ENCODE data around the gene SLC25A30.
"Not testable (repeated sequence)": the region's sequence is repeated elsewhere in the genome, so short reads cannot be mapped to it uniquely, and the experiment has no call there.

SLC25A30 gene

GRCh38 chr13:45426056-45426841, 8.1 kb upstream of the SLC25A30 start:
- DNase-seq, result not testable (repeated sequence)

DNA sequence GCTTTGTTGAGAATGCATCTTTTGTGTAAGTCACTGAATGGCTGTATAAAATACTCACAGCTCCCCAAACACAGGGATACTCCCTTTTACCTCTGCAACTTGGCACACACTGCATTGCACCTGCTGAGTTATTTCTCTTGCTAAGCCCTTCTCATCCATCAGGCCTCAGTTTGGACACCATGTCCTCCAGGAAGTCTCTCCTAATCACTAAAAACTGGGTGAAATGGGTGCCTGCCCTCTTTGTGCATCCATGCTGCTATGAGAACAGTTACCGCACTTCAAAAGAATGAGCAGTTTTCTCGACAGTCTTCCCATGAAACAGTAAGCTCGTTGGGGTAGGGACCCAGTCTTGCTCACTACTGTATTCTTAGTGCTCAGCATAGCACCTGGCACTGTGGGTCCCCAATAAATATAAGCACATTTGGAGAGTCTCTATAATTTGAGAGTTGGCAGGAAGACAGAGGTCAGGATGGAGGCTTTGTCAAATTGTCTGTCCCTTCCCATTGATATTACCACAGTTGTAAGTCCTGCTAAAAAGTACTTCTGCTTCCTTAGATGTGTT, 4.6 kb upstream of the SLC25A30 start:
- no peak for DNase-seq

DNA sequence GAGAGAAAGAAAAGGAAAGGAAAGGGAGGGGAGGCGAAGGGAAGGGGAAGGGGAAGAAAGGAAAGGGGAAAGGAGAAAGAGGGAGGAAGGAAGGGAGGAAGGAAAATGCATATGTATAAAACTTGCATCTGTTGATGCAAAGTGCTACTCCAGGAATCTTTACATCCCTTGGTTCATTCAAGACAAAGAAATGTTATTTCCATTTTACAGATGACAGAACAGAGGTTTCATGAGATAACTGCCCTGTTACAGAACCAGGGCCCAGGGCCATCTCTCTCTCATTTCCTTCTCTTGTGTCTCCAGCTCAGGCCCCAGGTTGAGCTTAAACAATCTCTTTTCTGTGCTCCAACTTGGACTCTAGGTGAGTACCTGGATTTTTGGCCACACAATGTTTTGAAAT, 1.8 kb upstream of the SLC25A30 start:
- DNase-seq, result no peak

DNA sequence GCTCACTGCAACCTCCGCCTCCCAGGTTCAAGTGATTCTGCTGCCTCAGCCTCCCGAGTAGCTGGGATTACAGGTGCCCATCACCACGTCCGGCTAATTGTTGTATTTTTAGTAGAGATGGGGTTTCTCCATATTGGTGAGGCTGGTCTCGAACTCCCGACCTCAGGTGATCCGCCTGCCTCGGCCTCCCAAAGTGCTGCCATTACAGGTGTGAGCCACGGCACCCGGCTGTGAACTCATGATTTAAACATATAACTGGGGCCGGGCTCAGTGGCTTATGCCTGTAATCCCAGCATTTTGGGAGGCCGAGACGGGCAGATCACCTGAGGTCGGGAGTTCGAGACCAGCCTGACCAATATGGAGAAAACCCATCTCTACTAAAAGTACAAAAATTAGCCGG, 1.2 kb upstream of the SLC25A30 start:
- DNase-seq, result not testable (repeated sequence)

- no peak for DNase-seq
These were observed 1.6 kb downstream of the SLC25A30 start for GRCh38 chr13:45416516-45417128.

DNA sequence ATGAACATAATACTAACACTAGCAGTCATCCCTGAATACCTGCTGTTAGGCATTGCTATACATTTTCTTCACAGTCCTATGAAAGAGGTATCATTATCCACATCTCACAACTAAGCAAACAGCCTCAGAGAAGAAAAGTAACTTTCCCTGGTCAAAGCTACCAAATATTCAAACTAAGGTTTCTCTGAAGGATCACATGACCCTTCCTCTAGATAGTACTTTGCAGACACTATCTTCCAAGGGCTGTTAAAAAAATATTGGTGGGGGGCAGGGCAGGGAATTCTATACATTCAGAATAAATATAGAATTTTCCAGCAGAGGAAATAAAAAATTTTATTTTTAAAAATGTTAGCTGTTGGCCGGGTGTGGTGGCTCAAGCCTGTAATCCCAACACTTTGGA, 3.1 kb downstream of the SLC25A30 start:
- DNase-seq, result no peak

- DNase-seq, result no peak
These were observed 4.3 kb downstream of the SLC25A30 start for GRCh38 chr13:45413826-45414307.

DNA sequence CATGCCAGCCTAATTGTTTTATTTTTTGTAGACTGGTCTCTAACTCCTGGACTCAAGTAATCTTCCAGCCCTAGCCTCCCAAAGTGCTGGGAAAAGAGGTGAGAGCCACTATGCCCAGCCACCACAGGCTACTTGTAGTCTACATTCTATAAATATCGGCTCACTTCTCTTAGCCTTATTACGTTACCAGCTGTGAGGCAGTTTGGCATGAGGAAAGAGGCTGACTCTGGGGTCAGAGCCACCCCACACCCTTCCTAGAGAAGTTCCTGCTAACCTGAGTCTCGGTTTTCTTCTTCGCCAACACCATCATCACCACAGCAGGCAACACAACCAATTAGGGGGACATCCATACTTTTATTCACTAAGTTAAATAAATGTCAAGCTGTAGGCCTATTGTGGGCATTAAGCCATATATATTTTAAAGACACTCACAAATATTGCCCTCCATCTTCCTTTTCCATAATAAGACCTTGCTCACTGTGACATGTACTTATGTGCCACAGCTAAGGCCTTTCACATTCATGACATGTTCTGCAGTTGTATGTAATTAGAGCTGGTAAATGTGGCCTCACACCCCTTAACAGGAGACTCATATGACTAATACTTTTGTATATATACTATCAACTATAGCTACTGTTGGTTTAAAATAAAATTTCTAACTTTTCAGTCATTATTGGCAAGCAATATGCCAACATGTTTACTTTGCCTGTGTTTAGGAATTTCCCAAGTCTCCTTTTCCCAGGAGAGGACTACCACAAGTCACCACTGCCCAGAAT, 5.7 kb downstream of the SLC25A30 start:
- no peak for DNase-seq

DNA sequence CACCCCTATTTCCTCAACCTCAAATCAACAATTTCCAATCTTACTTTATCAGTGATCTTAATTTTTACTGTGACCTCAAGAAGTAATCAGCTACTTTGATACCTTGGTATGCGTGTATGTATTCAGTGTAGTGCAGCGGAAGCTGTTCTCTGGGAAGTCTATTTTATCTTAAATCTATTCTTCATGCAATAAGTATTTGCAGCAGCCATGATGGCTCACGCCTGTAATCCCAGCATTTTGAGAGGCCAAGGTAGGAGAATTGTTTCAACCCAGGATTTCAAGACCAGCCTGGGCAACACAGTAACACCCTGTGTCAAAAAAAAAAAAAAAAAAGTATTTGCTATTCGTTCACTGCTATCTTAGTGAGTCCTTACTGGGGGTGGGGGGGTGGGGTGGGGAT, 6.5 kb downstream of the SLC25A30 start:
- no peak for DNase-seq

DNA sequence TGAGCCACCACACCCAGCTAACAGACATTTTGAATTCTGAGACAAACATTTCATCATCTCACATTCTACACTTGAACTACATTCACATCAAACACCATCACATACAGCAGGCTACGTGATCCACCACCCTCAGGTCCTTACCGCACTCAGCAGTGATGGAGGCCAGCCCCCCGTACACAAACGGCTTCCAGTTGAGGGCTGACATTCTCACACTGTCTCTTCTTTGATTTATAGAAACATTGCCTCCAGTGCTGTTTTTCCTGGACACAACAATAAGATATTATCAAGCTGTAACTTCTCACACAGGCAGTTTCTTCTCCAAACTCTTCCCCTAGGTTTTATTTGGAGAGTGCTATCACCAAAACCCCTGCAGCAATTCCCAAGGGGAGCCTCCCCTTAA, 7.0 kb downstream of the SLC25A30 start:
- DNase-seq, result no peak

- no peak for DNase-seq
These were observed 7.7 kb downstream of the SLC25A30 start for GRCh38 chr13:45410466-45410865.

GRCh38 chr13:45410001-45410400, 8.2 kb downstream of the SLC25A30 start:
- DNase-seq, result no peak

- DNase-seq, result no peak
These were observed 11.8 kb downstream of the SLC25A30 start for GRCh38 chr13:45406421-45406820.

DNA sequence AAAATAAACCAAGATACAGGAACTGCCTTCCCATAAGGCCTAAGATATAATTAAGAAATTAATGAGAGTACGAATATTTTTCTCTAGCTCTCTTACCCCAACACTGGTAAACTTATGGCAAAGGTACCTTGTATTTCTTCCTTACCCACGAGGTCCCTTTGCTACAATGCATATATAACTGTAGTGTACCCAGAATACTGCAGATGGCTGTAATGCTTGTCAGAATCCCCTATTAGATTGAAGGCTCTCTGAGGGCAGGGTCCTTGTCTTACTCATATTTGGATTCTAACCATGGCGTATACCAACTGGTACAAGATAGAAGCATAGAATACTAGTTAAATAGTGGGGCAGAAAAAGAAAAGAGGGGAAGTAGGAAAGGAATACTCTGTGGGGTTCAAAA, 15.1 kb downstream of the SLC25A30 start:
- no peak for DNase-seq

- DNase-seq, result no peak
These were observed 15.5 kb downstream of the SLC25A30 start for GRCh38 chr13:45402641-45403040.

- DNase-seq, result no peak
These were observed 16.9 kb downstream of the SLC25A30 start for GRCh38 chr13:45401314-45401713.

GRCh38 chr13:45398877-45399276, 19.3 kb downstream of the SLC25A30 start:
- no peak for DNase-seq

- no peak for DNase-seq
These were observed 21.6 kb downstream of the SLC25A30 start for GRCh38 chr13:45396533-45397095.

GRCh38 chr13:45393941-45394570, 24.1 kb downstream of the SLC25A30 start:
- DNase-seq, result peak; percentile 36 to 70

DNA sequence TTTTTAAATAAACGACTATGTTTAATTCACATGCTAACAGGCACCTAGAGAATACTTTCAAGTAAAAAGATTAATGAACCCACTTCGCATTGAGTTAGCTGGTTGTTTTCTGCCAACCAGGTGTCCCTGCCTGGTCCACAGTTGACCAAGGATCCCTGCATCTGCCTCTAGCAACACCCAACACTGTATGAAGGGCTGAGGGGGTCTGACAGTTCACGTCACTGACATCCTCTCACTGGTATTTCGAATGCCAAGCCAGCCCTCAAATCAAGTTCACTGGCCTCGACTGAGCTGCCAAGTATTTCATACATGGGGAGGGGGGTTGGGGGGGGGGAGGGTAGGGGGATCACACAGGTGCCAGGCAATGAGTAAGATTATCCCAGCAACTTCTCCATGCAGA, 25.4 kb downstream of the SLC25A30 start:
- DNase-seq, result no peak

GRCh38 chr13:45391926-45392325, 26.2 kb downstream of the SLC25A30 start:
- no peak for DNase-seq

GRCh38 chr13:45391128-45391527, 27.0 kb downstream of the SLC25A30 start:
- DNase-seq, result not testable (repeated sequence)
